GM19395 (cell line): ENCODE results near the gene ARHGEF17.

Experiments
- ATAC-seq: cut with Tn5 transposase; IDR thresholded peaks from one replicate; pipeline ENCODE4 v1.9.1; 2021; ENCODE audit warnings: mild to moderate bottlenecking, moderate library complexity; ENCODE audit not compliant: unreplicated experiment

ARHGEF17 gene

DNA sequence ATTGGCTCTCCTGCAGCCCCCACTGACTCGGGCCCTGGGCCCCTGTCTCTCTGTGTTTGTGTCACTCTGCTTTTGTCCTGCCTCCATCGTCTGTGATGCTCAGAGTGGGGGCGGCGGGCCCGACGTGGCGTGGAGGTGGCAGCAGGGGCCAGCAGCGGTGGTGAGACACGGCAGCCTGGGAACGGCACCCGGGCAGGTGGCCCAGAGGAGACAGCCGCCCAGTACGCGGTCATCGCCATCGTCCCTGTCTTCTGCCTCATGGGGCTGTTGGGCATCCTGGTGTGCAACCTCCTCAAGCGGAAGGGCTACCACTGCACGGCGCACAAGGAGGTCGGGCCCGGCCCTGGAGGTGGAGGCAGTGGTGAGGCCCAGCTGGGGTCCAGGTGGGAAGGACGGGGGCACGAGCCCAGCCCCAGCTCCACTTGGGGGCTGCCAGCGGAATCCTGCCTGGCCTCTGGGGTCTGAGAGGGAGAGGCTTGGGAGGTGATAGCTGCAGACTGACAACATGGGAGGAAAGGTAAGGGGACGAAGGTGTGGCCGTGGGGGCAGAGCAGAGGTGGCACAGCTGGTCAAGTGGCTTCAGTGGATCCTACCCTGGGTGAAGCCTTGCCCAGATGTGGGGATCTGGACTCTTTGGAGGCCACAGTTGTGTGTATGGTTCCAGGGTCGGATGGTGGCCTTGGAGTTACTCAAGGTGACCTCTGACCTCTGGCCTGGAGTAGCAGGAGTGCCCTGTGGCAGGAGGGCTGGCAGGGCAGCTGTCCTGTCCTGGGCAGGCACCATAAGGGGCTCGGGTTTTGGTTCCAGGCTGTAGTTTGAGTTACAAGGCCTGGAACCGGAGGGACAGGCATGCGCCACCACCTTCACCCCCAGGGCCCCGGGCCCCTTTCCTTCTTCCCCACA lies 84.3 kb downstream of the ARHGEF17 start:
- ATAC-seq: no peak

DNA sequence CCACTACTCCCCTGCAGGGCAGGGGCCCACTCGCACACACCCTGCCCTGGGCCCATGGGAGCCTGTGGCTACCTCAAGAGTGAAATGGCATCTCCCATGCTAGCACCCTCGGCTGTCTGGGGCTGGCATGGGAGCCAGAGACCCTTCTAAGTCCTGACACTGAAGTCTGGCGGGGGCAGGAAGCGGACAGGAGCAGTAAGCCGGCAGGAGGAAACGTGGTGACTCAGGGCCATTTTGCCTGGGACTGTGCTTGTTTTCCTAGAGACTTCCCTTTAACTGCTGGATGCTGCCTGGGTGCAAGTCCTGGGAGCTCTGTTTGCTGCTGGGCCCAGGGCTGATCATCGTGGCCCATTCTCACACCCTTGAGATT lies 84.9 kb downstream of the ARHGEF17 start:
- no peak for ATAC-seq

DNA sequence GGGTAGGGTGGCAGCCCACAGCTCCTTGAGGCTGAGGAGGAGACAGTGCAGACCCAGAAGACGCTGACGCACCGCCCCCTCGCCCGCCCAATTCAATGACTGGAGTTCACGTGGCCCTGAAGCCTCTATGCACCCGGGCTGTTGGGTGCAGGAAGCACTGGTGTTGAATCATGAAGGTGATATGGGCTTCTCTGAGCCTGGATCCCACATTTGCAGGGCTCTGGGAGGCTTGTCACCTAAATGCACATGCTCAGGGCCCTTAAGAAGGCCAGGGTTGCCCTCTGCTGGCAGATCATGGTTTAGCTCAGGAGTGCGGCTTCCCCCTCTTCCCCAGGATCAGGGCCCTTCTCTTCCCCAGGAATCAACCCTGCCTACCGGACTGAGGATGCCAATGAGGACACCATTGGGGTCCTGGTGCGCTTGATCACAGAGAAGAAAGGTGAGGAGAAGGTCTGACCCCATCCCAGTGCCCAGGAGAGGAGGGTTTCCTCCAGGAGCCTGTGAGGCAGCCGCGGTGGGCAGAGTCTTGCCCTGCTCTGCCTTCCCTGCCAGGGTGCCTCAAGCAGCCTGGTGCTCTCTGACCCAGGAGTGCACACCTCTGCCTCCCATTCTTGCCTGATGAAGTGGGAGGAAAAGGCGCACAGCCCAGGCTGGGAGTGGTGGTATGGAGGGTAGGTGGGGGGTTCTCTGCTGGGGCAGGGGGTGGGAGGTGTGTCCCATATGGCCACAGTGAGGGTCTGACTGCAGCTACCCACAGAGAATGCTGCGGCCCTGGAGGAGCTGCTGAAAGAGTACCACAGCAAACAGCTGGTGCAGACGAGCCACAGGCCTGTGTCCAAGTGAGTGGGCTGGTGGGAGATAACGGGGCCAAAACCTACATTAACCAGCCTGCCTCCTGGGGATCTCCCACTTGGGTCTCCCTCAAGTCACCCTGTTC lies 85.7 kb downstream of the ARHGEF17 start:
- ATAC-seq: no peak

DNA sequence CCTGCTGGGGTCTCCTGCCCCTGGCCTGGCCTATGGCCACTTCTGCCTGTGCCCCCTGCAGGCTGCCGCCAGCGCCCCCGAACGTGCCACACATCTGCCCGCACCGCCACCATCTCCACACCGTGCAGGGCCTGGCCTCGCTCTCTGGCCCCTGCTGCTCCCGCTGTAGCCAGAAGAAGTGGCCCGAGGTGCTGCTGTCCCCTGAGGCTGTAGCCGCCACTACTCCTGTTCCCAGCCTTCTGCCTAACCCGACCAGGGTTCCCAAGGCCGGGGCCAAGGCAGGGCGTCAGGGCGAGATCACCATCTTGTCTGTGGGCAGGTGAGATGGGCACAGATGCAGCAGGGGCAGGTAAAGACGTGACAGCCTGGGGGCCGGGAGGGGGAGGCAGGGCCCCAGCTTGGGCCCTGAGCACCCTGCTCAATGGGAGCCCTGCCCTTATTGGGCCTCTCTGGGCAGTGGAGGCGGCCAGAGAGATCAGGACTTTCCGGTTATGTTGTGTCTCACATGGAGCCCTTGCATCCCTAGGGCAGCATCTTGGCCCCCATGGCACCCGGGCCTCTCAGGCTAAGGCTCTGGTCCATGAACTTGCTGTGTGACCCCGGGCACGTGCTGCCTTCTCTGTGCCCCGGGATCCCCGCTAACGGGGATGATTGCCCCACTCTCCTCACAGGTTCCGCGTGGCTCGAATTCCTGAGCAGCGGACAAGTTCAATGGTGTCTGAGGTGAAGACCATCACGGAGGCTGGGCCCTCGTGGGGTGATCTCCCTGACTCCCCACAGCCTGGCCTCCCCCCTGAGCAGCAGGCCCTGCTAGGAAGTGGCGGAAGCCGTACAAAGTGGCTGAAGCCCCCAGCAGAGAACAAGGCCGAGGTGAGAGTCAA lies 86.6 kb downstream of the ARHGEF17 start:
- ATAC-seq: no peak

DNA sequence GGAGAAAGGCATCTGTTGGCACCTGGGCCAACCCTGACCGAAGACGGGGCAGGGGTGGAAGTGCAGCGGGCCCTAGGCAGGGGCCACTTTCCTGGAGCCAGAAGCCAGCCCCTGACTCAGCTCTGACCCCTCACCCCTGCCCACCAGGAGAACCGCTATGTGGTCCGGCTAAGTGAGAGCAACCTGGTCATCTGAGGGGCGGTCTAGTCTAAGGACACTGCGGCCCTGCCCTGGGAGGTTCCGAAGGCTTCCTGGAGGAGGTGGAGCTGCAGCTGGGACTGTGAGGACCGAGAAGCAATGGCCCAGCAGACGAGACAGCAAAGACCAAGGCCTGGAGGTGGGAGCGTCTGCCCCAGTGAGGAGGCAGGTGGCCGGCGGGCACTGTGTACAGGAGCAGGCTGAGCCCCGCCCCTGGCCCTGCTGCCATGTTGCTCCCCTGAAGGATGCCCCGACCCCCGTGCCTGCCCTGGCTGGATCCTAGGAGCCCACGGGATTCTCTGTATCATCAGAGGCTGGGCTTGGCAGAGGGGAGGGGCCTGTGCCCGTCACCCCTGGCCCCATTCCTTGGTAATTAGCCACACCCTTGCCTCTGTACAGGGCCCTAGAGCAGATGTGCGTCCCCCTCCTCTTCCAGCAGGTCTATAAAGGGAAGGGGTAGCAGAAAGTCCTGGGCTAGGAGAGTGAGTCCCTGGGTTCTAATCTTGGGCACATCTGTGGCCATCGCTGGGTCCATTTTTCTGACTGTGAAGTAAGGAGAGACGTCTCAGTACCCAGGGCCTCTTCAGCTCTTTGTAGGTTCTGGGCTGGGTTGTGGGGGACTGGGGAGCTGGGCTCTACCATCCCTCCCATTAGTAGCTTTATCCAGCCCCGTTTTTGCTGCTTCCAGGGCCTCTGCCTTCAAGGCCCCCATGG lies 87.5 kb downstream of the ARHGEF17 start:
- ATAC-seq: no peak

DNA sequence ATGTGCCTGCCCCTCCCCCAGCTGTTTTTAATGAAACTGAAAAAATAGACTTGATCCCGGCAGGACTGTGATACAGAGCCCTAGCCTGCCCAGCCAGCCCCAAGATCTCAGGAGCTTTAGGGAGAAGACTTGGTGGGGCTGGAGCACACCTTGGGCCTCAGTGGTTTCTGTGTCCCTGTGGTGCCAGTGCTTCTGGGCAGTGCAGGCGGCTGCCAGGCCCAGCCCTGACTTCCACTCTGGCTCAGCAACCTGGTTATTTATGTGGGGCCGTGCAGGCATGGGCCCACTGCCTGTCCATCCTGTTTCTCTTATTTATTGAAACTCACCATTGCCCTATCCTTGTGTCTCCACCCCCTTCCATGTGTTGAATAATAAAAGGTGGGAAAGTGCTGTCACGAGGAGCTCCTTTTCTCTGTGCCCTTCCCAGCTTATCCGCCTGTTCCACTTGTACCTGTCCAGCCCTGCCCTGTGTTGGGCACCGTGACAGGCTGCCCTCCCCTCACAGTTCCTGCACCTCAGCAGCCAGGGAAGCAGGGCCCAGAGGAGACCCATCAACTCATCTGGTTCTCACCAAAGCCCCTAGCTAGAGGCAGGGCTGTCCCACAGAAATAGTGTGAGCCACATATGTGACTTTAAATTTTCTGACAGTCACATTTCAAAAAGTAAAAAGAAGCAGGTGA lies 88.3 kb downstream of the ARHGEF17 start:
- ATAC-seq: no peak

DNA sequence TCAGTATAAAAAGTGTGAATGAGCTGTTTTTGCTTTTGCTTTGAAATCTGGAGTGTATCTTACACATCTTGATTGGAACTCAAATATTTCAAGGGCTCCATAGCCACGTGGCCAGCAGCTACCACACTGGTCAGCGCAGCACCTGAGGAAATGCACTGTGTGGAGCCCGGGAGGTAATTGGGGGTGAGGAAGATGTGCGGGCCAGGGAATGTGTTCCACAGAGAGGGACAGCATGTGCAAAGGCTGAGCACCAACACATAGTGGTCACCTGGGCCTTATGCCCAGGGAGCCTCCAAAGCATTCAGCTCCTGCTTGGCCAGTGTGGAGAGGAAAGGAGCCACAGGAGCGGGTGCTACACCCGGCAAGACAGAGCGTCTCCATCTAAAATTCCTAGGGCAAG lies 88.9 kb downstream of the ARHGEF17 start:
- no peak for ATAC-seq

DNA sequence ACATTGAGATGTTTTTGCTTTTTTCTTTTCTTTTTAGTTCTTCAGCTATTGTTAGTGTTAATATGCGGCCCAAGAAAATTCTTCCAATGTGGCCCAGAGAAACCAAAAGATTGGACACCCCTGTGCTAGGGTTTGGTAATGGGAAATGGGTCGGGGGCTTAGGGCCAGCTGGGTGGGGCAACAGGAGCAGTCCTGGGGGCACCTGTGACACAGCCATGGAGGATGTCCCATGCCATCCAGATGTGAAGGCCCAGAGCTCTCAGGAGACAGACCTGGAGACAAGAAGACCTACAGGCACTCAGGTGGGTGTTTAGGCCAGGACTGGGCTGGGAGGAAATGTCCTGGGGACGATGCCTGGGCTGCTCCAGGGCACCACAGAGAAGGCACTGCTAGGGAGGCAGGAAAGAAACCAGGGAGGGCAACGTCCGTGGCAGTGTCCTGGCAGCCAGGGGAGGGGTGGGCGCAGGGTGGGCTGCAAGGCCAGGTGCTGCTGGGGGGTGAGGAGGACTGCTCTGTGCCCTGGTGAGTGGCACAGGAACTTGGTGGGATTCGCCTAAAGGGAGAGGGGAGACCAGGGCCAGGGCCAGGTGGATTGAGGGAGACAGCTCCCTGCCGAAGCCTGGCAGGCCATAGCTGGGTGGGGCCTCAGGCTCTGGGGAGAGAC lies 89.5 kb downstream of the ARHGEF17 start:
- ATAC-seq: no peak

DNA sequence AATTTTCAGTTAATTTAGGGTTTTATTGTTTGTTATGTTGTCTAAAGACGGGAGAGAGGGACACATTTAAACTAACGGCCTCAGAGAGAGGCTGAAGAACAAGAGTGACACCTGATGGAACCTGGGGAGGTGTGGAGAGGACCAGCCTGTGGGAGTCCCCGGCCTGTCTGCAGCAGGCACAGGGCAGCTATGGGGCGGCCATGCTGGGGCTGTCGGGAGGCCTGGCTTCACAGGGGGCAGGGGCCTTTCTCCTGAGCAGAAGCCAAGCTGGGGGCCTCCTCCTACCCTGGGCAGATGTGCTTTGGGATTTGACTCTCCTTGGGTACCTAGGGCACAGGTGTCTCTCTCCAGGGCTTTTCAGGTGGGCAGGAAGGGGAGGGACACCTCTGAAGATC lies 90.1 kb downstream of the ARHGEF17 start:
- ATAC-seq: no peak

DNA sequence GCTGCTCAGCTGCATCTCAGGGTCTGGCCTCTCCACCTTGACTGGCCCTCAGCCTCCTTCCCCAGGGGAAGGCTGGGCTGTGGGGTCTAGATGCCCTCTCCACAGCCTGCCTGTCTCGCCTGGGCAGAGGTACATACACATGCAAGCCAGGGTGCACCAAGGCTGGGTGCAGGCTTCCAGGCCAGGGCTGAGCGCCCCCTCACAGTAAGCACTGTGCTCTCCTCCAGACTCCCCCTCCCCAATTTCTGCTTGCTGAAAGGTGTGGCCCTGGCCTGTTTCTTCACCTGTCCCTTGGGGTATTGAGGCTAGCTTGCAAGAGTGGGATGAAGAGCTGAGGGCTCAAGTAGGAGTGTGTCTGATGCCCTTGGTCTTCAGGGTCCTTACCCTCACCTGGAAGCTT lies 90.6 kb downstream of the ARHGEF17 start:
- ATAC-seq: no peak

DNA sequence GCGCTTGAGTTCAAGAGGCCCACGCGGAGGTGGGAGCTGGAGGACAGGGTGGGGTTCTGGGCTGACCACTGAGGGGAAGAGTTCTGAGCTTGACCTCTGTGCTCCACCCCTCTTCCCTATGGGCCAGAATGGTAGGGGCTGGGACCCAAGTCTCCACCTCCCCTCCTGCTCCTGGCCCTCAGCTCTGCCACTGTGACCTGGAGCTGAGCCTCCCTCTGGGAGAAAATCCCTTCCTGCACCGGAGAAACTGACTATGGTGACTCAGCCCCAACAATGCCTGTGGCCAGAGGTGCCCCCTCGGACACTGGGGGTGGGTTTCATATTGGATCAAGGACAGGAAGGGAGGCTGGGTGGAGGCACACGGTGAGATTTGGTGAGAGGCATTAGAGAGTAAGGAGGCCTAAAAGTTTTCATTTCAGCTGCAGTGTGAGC lies 91.1 kb downstream of the ARHGEF17 start:
- ATAC-seq: no peak

DNA sequence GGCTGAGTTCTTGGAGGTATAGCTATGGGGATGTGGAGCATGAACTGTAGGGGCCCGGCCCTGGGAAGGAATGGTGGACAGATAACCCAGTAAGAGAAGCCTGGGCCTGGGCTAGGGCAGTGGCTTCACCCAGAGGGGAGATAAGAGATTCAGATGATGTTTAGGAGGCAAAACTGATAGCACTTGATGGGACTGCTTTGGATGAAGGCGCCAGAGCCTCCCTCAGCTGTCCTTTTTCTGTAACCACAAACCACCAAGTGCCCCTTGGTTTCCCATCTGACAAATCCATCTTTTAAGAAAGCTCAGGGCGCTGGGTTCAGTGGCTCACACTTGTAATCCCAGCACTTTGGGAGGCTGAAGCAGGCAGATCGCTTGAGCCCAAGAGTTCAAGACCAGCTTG lies 91.6 kb downstream of the ARHGEF17 start:
- no peak for ATAC-seq

DNA sequence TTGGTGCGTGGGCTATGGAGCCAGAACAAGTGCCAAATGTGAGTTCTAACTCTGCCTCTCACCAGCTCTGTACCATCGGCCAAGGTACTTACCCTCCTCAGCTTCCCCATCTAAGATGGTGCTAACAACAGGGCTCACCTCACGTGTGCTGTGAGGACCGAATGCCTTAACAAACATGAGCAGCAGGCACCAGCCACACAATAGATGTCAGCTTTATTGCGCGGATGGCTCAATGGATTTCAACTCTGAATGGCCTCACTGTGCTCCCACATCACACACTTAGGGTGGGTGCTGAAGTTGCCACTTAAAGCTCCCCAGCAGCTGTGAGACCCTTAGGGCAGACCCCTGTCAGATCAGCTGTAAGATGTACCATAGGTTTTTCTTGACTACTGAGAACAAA lies 92.2 kb downstream of the ARHGEF17 start:
- ATAC-seq: no peak

DNA sequence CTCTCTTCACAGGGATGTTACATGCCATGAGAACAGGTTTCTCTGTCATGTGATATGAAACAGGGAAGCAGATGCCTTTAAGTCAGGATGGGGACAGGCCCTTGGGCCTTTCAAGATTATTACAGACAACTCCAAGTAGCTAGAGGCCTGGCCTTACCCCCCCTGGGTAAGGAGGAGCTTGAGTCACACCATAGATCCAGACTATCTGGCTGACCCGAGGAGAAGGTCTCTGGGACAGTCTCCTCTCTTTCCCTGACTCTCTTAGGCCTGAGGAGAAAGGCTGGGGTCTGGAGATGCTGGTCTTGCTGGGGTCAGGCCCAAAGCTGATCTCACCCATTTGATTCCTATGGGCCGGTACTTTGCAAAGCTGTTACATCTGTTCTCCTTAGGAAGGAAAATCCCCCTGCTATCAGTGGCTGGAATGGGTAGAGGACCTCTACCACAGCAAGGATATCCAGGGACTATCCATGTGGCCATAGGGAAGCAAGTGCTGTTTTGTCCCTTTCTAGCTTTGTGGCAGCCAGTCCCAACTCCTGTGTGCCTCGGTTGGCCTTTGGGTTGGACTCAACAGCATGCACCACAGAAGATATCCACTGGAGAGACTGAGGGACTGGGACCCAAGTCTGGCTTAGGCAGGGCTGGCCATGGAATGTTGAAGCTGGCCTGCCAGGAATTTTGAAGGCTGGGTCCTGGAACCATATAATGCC lies 93.3 kb downstream of the ARHGEF17 start:
- ATAC-seq: no peak

DNA sequence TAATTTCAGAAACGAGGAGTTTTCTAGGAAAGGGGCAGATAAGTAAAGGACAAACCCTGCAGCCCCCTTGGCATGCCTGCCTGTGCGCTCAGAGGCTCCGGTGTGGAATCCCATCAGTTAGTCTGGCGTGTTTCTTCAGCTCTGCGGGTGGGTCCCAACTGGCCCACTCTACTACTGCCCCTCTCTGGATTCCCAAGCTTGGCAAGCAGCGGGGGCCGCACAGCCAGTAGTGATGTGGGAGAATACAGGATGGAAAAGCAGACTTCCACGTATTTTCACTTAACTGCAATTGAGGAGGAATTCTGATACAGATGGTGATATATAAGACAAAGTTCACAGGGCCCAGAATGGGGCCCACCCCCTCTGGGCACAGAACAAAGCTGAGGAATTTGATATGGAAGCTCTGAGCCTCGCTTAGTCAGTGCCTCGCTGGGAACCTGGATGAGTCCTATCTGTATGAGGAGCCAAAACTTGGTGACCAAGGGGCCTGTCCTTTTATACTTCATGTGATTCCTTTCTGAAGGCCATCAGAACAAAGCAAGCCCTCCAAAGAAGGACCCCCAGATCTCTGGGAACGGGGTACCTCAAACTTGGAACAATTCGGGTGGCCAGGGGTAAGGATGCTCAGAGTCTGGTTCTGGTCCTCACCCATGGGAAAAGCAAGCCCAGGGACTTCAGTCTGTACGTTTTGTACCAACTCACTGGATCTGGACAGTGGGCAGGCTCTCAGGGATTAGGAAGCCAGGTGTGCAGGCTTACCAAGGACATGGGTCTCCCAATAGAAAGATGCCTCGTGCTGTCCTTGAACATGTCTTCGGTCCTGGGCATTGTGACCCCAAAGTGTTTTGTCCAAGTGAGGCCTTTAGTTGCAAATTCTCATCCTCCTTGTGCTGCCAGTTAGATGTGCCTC lies 94.1 kb downstream of the ARHGEF17 start:
- ATAC-seq: no peak

DNA sequence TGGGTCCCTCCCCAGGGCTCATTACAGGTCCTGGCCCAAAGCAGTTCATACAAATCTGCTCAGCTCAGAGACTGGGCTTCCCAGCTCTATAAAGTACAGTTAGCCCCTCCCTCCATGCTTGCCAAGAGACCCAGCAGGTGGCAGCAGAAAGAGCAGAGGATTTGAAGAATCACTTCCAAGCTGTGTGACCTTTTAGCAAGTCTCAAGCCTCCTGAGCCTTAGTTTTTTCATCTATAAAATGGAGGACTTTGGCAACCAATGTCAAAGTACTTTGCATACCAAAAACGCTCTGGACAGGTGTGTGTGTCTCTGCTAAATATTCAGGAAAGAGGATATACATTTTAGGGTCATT lies 94.7 kb downstream of the ARHGEF17 start:
- no peak for ATAC-seq

DNA sequence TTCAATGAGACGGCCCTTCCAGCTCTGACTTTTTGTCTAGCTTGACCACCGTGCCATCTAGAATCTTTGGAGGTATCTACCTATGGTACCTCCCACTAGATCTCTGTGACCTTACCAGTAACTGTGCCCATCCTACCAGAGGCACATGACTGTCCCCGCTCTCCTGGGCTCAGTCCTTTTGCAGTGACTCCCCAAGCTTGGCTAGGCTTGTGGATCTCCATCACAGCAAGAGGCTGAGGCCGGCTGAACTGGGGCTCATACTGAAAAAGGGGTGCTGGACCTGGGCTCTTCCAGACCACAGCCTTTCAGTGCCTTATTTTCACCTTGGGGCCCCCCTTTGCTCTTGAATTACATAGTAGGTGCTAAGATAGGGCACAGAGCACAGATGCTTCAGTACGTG lies 95.5 kb downstream of the ARHGEF17 start:
- ATAC-seq: no peak
